ENCODE measurements around the gene PDIA6. TPM values are rescaled to one million over a fixed set of nuclear protein-coding genes. Genes with fewer than 3 reads are reported as not detected.

PDIA6 gene
- total and polyA plus RNA-seq, 4 donors = 164 to 222 (median 168) TPM

DNA sequence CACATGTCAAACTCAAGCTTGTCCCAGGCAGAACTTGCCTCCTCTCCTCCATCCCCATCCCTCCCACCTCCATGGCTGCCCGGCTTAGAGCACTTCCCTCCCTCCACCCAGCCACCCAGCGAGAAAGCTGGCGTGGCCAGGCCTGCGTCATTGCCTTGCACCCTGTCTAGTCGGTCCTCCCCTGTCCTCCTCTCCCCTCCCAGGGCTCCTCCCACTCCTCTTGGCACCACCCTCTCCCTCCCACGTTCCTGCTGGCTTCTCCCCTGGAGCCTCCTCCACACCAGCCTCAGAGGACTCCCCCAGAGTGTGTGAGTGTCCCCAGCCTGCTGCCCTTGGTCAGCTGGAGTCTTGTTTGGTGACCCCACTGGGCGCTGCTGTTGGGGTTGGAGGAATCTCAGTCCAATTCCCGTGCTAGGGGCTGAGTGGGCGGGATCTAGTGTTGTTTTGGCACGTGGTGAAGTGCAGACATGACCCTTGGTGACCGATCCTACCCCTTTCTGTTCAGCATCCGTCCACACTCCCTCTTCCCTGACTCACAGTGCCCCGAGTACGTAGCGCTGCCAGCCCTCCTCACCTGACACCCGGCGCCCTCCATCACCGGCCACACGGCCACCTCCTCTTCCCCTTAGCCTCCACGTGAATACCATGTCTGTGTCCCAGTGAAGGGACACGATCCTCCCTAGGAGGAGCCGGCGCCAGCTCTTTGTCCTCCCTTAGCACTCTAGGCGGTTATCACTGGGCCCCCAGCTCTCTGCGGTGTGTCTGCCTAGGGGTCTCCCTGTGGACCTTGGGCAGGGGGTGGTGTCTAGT lies 49.7 kb downstream of the PDIA6 start:
- WGBS (ENCODE audit: insufficient coverage) = 57% methylated on average over 23 of the region's 25 CpGs
- Histone ChIP-seq H3K36me3 (ENCODE audit: control insufficient read depth, insufficient read depth, low read length) (no peaks in the 10 kb centered on the region), H3K27me3 (ENCODE audit: control insufficient read depth, insufficient read depth, low read length) (no peaks in the 10 kb centered on the region), H3K4me1 (ENCODE audit: control insufficient read depth, insufficient read depth, low read length) (peaks cover 21% of the 10 kb centered on the region), H3K9me3 (ENCODE audit: control insufficient read depth, insufficient read depth, low read length) (no peaks in the 10 kb centered on the region), H3K4me3 (ENCODE audit: low read depth, low read length) (no peak overlapping the region), H3K27ac (ENCODE audit: low read depth, low read length) (no peak overlapping the region)
- DNase-seq (ENCODE audit: low read depth in 4 of 6, low spot score in 6 of 6) = no peak

DNA sequence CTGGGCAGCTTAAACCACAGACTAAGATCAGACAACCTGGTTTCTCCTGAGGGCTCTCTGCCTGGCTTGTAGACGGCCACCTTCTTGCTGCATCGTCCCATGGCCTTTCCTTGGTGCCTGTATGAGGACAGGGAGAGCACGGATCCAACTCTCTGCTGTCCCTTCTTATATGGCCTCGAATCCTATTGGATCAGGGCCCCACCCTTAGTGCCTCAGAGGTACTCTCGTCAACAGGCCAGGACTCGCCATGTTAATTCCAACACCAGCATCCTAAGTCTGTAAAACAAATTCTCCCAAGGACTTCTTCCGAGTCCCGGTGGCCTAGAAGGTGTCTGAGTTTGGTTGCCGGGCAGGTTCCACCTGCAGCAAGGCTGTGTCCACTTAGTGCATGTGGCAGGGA lies 51.0 kb downstream of the PDIA6 start:
- WGBS (ENCODE audit: insufficient coverage) = 73% methylated on average over 5 of the region's 9 CpGs
- no peak for DNase-seq (ENCODE audit: low read depth in 4 of 6, low spot score in 6 of 6)

DNA sequence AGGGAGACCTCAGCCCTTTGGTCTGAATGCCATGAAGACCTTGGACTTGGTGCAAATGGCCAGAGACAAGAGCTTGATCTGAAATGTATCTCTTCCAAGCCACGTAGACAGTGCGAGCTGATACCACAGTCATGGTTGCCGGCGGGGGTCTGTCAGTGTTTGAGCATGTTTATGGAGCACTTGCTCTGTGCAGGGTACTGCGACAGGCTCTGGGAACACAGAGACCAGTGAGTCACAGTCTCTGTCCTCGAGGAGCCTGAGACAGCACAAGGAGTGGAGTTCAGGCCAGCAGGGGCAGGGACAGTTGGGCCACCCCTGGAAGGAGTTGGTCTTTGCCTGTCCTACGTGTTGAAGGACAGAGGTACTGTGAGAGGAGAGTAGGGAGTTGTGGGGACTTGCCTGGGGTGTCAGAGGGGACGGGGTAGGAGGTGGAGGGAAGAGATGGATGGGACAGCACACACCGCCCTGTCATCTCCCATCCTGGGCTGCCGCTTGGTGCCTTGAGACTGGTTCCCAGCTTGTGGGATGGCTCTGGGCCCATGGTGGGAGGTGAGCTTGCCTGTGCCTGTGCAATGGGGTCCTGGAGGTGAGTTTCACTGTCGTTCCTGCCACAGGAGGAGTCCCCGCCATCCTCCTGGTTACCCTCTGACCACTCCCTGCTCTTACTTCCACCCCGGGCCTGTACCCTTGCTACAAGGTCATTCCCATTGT lies 51.6 kb downstream of the PDIA6 start:
- DNase-seq (ENCODE audit: low read depth in 4 of 6, low spot score in 6 of 6) = no peak

More for the DNA sequence above, 51.0 kb downstream of the PDIA6 start:
- H3K4me3 ChIP-seq (ENCODE audit: low read depth, low read length) = no peak overlapping the region
- H3K36me3 ChIP-seq (ENCODE audit: control insufficient read depth, insufficient read depth, low read length) = no peaks in the 10 kb centered on the region
- H3K4me1 ChIP-seq (ENCODE audit: control insufficient read depth, insufficient read depth, low read length) = peaks cover 21% of the 10 kb centered on the region
- H3K27ac ChIP-seq (ENCODE audit: low read depth, low read length) = no peak overlapping the region
- H3K9me3 ChIP-seq (ENCODE audit: control insufficient read depth, insufficient read depth, low read length) = no peaks in the 10 kb centered on the region
- H3K27me3 ChIP-seq (ENCODE audit: control insufficient read depth, insufficient read depth, low read length) = no peaks in the 10 kb centered on the region

DNA sequence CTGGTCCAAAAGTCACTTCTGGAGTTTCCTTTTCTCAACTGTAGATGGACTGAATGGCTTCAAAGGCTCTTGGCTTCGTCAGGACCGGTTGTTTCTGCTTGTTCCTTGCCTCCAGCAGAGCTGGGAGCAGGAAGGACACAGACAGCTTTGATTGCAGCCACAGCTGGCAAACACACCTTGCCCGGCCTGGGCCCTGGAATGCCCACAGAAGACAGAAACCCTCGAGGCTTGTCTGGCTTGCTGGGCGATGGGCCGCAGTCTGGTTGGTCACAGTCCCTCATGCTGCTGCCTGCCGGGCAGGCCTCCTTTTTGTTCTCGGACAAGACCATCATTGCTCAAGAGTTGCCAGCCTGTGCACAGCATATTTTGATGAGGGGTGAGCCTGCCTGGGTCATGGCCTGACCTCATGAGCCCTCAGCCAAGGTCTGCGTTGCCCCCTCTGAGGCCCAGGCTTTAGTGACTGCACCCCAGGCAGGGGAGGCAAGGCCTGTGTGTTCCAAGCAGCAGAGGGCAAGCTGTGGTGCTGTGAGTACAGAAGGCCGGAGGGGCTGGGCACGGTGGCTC lies 53.4 kb downstream of the PDIA6 start:
- Histone ChIP-seq H3K9me3 (ENCODE audit: control insufficient read depth, insufficient read depth, low read length) (no peaks in the 10 kb centered on the region), H3K27me3 (ENCODE audit: control insufficient read depth, insufficient read depth, low read length) (no peaks in the 10 kb centered on the region), H3K4me1 (ENCODE audit: control insufficient read depth, insufficient read depth, low read length) (peaks cover 20% of the 10 kb centered on the region), H3K36me3 (ENCODE audit: control insufficient read depth, insufficient read depth, low read length) (no peaks in the 10 kb centered on the region), H3K27ac (ENCODE audit: low read depth, low read length) (no peak overlapping the region), H3K4me3 (ENCODE audit: low read depth, low read length) (no peak overlapping the region)
- WGBS (ENCODE audit: insufficient coverage) = 69% methylated on average over 11 of the region's 11 CpGs
- no peak for DNase-seq (ENCODE audit: low read depth in 4 of 6, low spot score in 6 of 6)

More for the DNA sequence above, 51.6 kb downstream of the PDIA6 start:
- no peaks in the 10 kb centered on the region for H3K27me3 ChIP-seq (ENCODE audit: control insufficient read depth, insufficient read depth, low read length)
- WGBS (ENCODE audit: insufficient coverage) = 89% methylated on average over 11 of the region's 13 CpGs
- H3K36me3 ChIP-seq (ENCODE audit: control insufficient read depth, insufficient read depth, low read length) = no peaks in the 10 kb centered on the region
- H3K27ac ChIP-seq (ENCODE audit: low read depth, low read length) = no peak overlapping the region
- H3K4me3 ChIP-seq (ENCODE audit: low read depth, low read length) = no peak overlapping the region
- H3K9me3 ChIP-seq (ENCODE audit: control insufficient read depth, insufficient read depth, low read length) = no peaks in the 10 kb centered on the region
- peaks cover 21% of the 10 kb centered on the region for H3K4me1 ChIP-seq (ENCODE audit: control insufficient read depth, insufficient read depth, low read length)

DNA sequence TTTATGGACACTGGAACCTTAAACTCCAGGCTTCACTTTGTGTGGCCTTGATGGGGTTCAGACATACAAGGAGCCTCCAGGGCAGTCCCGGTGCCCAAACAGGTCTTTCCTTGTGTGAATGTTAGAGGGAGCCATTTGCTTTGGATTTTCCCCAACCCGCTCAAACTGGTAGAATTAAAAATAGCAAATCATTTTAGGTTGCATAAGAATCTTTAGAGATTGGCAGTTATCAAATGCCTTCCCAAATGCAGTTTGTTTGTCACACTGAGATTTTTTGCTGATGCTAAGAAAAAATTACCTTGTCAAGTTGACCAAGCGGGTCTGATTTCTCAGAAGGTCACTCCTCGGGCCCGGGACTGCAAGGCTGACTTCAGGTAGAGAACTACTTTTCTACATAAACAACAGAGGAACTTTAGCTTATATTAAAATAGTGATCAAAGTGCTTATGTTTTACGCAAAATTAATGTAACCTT lies 54.7 kb downstream of the PDIA6 start:
- Histone ChIP-seq H3K27ac (ENCODE audit: low read depth, low read length) (no peak overlapping the region), H3K9me3 (ENCODE audit: control insufficient read depth, insufficient read depth, low read length) (no peaks in the 10 kb centered on the region)
- WGBS (ENCODE audit: insufficient coverage) = 79% methylated on average over 2 of the region's 6 CpGs

DNA sequence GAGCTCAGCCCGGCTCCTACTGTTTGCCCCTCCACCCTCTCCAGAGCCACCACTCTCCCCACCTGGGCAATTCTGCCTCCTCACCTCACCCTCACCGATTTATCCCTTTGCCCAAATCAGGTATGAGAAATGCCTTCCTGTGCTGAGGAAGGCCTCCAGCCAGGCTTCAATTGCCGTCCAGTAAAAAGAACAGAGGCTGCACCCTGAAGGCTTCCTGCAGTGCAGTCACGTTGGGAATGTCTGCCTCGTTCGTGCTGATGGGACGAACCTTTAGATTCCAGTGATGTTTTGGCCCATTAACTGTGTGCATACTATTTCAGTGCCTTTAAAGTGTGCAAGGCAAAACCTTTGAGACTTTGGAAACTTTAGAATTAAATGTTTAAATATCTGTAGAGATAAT lies 57.0 kb downstream of the PDIA6 start:
- Histone ChIP-seq H3K9me3 (ENCODE audit: control insufficient read depth, insufficient read depth, low read length) (no peaks in the 10 kb centered on the region), H3K27me3 (ENCODE audit: control insufficient read depth, insufficient read depth, low read length) (no peaks in the 10 kb centered on the region), H3K4me1 (ENCODE audit: control insufficient read depth, insufficient read depth, low read length) (peaks cover 4% of the 10 kb centered on the region), H3K4me3 (ENCODE audit: low read depth, low read length) (no peak overlapping the region), H3K36me3 (ENCODE audit: control insufficient read depth, insufficient read depth, low read length) (no peaks in the 10 kb centered on the region), H3K27ac (ENCODE audit: low read depth, low read length) (no peak overlapping the region)
- no peak for DNase-seq (ENCODE audit: low read depth in 4 of 6, low spot score in 6 of 6)
- 48% methylated on average over 7 of the region's 7 CpGs for WGBS (ENCODE audit: insufficient coverage)

More for the DNA sequence above, 54.7 kb downstream of the PDIA6 start:
- Histone ChIP-seq H3K4me3 (ENCODE audit: low read depth, low read length) (no peak overlapping the region), H3K36me3 (ENCODE audit: control insufficient read depth, insufficient read depth, low read length) (no peaks in the 10 kb centered on the region), H3K4me1 (ENCODE audit: control insufficient read depth, insufficient read depth, low read length) (peaks cover 8% of the 10 kb centered on the region), H3K27me3 (ENCODE audit: control insufficient read depth, insufficient read depth, low read length) (no peaks in the 10 kb centered on the region)
- no peak for DNase-seq (ENCODE audit: low read depth in 4 of 6, low spot score in 6 of 6)

DNA sequence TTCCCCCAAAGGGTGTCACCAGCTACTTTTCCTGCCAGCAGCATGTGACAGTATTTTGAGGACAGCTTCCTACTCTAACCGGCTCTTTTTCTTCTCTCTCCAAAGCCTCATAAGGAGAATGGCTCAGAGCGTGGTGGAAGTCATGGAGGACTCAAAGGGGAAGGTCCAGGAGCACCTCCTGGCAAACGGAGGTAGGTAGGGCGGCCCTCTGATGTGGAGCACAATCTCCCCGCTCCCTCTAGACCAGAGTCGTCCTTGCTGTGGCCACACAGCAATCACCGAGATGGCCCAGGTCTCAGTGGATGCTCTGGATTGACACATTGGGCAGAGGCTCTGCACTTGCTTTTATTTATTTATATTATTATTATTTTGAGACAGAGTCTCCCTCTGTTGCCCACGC lies 58.7 kb downstream of the PDIA6 start:
- no peak for DNase-seq (ENCODE audit: low read depth in 4 of 6, low spot score in 6 of 6)
- 91% methylated on average over 5 of the region's 8 CpGs for WGBS (ENCODE audit: insufficient coverage)
- no peaks in the 10 kb centered on the region for H3K9me3 ChIP-seq (ENCODE audit: control insufficient read depth, insufficient read depth, low read length)
- no peak overlapping the region for H3K4me3 ChIP-seq (ENCODE audit: low read depth, low read length)
- H3K36me3 ChIP-seq (ENCODE audit: control insufficient read depth, insufficient read depth, low read length) = no peaks in the 10 kb centered on the region
- H3K27me3 ChIP-seq (ENCODE audit: control insufficient read depth, insufficient read depth, low read length) = no peaks in the 10 kb centered on the region
- H3K27ac ChIP-seq (ENCODE audit: low read depth, low read length) = no peak overlapping the region
- H3K4me1 ChIP-seq (ENCODE audit: control insufficient read depth, insufficient read depth, low read length) = no peaks in the 10 kb centered on the region

DNA sequence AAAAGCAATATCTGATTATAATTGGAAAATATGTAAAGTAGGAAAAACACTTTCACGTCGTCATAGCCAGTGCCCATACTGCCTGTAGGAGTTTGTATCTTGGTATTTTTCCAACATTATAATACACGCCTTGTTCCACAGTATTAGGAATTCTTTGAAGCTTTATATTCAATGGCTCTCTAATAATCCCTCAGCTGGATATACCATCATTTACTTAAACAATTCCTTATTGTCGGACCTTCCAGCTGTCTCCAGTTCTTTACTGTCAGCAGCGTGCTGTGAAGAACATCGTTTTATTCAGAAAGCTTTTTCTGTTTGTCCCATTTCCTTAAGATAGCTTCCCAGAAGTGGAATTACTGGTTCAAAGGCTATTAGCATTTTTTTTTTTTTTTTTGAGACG lies 59.4 kb downstream of the PDIA6 start:
- 40% methylated on average over 1 of the region's 7 CpGs for WGBS (ENCODE audit: insufficient coverage)
- H3K27me3 ChIP-seq (ENCODE audit: control insufficient read depth, insufficient read depth, low read length) = no peaks in the 10 kb centered on the region
- DNase-seq (ENCODE audit: low read depth in 4 of 6, low spot score in 6 of 6) = peak in 1 of 6 donors; percentile 30
- no peaks in the 10 kb centered on the region for H3K36me3 ChIP-seq (ENCODE audit: control insufficient read depth, insufficient read depth, low read length)
- no peaks in the 10 kb centered on the region for H3K9me3 ChIP-seq (ENCODE audit: control insufficient read depth, insufficient read depth, low read length)
- no peak overlapping the region for H3K4me3 ChIP-seq (ENCODE audit: low read depth, low read length)
- peak overlapping the region; percentile 58 for H3K27ac ChIP-seq (ENCODE audit: low read depth, low read length)
- no peaks in the 10 kb centered on the region for H3K4me1 ChIP-seq (ENCODE audit: control insufficient read depth, insufficient read depth, low read length)

DNA sequence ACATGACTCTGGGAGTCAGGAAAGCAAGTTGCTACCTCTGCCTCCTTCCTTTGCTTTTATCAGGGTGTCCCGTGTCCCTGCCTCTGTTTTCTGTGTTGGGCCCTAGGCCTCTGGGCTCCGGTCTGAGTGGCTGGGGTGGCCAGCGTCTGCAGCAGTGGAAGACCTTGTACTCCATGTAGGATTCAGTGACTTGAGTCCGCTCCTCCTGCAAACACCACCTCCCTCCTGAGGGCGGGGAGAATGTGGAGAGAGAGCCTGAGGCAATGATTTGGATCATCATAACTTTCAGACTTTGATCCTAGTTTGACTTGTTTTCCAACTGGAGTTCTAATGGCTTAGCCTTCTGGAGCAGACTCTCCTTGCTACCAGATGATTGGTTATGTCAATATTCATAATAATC lies 60.3 kb downstream of the PDIA6 start:
- Histone ChIP-seq H3K9me3 (ENCODE audit: control insufficient read depth, insufficient read depth, low read length) (no peaks in the 10 kb centered on the region), H3K36me3 (ENCODE audit: control insufficient read depth, insufficient read depth, low read length) (no peaks in the 10 kb centered on the region), H3K4me3 (ENCODE audit: low read depth, low read length) (no peak overlapping the region), H3K27ac (ENCODE audit: low read depth, low read length) (no peak overlapping the region), H3K4me1 (ENCODE audit: control insufficient read depth, insufficient read depth, low read length) (no peaks in the 10 kb centered on the region), H3K27me3 (ENCODE audit: control insufficient read depth, insufficient read depth, low read length) (no peaks in the 10 kb centered on the region)
- no peak for DNase-seq (ENCODE audit: low read depth in 4 of 6, low spot score in 6 of 6)
- 100% methylated on average over 1 of the region's 5 CpGs for WGBS (ENCODE audit: insufficient coverage)

All from spinal cord (tissue), 10 donors.